Mammary epithelial cell (primary cell): Measurements from ENCODE around the gene ACSS2.

Source experiments
- EZH2 ChIP-seq: IDR thresholded peaks from 2 replicates; pipeline ENCODE4 v1.6.1; 2012; ENCODE audit warnings: low read length, inconsistent platforms, borderline replicate concordance
- TF ChIP-seq, protein P1 (sequence below), 2 donors: IDR thresholded peaks in 1 of 2; conservative IDR thresholded peaks in 1 of 2; 2 replicates each; pipeline ENCODE4 v1.5.1; 2011 to 2012; ENCODE audit warnings: inconsistent platforms in 2 of 2, low read length in 2 of 2, mild to moderate bottlenecking in 2 of 2, control low read depth in 1 of 2, low read depth in 1 of 2; ENCODE audit not compliant: insufficient read depth in 1 of 2; ENCODE audit errors: extremely low read depth in 1 of 2

- TF ChIP-seq, protein P1, sequence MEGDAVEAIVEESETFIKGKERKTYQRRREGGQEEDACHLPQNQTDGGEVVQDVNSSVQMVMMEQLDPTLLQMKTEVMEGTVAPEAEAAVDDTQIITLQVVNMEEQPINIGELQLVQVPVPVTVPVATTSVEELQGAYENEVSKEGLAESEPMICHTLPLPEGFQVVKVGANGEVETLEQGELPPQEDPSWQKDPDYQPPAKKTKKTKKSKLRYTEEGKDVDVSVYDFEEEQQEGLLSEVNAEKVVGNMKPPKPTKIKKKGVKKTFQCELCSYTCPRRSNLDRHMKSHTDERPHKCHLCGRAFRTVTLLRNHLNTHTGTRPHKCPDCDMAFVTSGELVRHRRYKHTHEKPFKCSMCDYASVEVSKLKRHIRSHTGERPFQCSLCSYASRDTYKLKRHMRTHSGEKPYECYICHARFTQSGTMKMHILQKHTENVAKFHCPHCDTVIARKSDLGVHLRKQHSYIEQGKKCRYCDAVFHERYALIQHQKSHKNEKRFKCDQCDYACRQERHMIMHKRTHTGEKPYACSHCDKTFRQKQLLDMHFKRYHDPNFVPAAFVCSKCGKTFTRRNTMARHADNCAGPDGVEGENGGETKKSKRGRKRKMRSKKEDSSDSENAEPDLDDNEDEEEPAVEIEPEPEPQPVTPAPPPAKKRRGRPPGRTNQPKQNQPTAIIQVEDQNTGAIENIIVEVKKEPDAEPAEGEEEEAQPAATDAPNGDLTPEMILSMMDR (conservative IDR thresholded peaks at IDR 0.05 in 1 of 2, IDR thresholded peaks at IDR 0.05 in 1 of 2; ENCODE audit: extremely low read depth in 1 of 2, insufficient read depth in 1 of 2, low read depth in 1 of 2, low read length in 2 of 2) = no peak
- no peak for TF ChIP-seq EZH2
These were observed 17.0 kb upstream of the ACSS2 start for GRCh38 chr20:34859367-34859766.
